ENCODE measurements around the gene IDI1. TPM values are rescaled to one million over a fixed set of nuclear protein-coding genes. Genes with fewer than 3 reads are reported as not detected.

The IDI1 gene
- total RNA-seq, 1 donor from 2014 or later: 79.8 TPM

- no peaks in the 10 kb centered on the region for H3K4me1 Mint-ChIP-seq
- H3K4me3 Mint-ChIP-seq: no peak overlapping the region
- DNase-seq (no peak), ATAC-seq (ENCODE audit: low read depth) (no peak)
- H3K36me3 Mint-ChIP-seq (ENCODE audit: low read depth): peaks cover 48% of the 10 kb centered on the region
- POLR2A ChIA-PET: interaction anchor here (1.0 kb wide), 1 partner anchor 28 kb away, joined by 3 read pairs; the partner anchor contains the start of gene IDI1
- CTCF ChIA-PET: no interaction called here
- intact Hi-C loops (cut with micrococcal nuclease): no loop called here
- no peak overlapping the region for H3K27ac Mint-ChIP-seq
- TF ChIP-seq, protein P1, sequence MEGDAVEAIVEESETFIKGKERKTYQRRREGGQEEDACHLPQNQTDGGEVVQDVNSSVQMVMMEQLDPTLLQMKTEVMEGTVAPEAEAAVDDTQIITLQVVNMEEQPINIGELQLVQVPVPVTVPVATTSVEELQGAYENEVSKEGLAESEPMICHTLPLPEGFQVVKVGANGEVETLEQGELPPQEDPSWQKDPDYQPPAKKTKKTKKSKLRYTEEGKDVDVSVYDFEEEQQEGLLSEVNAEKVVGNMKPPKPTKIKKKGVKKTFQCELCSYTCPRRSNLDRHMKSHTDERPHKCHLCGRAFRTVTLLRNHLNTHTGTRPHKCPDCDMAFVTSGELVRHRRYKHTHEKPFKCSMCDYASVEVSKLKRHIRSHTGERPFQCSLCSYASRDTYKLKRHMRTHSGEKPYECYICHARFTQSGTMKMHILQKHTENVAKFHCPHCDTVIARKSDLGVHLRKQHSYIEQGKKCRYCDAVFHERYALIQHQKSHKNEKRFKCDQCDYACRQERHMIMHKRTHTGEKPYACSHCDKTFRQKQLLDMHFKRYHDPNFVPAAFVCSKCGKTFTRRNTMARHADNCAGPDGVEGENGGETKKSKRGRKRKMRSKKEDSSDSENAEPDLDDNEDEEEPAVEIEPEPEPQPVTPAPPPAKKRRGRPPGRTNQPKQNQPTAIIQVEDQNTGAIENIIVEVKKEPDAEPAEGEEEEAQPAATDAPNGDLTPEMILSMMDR (IDR thresholded peaks at IDR 0.05): no peak
- no peaks in the 10 kb centered on the region for H3K27me3 Mint-ChIP-seq
- H3K9me3 Mint-ChIP-seq: no peaks in the 10 kb centered on the region
Measured at GRCh38 chr10:1020958-1021357, 28.0 kb downstream of the IDI1 start.

GRCh38 chr10:1020460-1020859 is 28.5 kb downstream of the IDI1 start:
- ATAC-seq (ENCODE audit: low read depth): no peak
- no peaks in the 10 kb centered on the region for H3K4me1 Mint-ChIP-seq
- H3K27ac Mint-ChIP-seq: no peak overlapping the region
- H3K4me3 Mint-ChIP-seq: no peak overlapping the region
- H3K27me3 Mint-ChIP-seq: no peaks in the 10 kb centered on the region
- peaks cover 52% of the 10 kb centered on the region for H3K36me3 Mint-ChIP-seq (ENCODE audit: low read depth)
- DNase-seq: no peak
- TF ChIP-seq, protein P1 (IDR thresholded peaks at IDR 0.05): no peak
- no peaks in the 10 kb centered on the region for H3K9me3 Mint-ChIP-seq
- CTCF ChIA-PET: no interaction called here
- POLR2A ChIA-PET: interaction anchor here (1.0 kb wide), 1 partner anchor 29 kb away, joined by 3 read pairs; the partner anchor contains the start of gene IDI1
- intact Hi-C loops (cut with micrococcal nuclease): no loop called here

DNA sequence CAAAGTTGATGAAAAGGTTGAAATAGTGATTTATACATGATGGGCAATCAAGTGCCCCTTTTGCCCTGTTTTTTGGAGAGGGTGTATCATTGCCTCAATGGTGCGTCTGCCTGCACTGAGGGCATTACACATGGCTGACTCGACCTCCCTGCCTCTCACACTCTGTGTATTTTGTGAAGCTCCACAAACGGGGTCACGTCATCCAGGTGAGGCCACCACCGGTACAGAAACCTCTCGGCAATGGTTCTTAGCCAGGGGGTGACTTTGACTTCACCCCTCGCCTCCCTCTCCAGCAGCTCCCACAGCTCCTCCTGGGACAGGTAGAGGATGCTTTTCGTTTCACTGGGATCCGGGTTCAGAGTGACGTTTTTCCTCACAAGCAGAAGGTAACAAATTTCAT is 29.6 kb downstream of the IDI1 start:
- TF ChIP-seq, protein P1 (IDR thresholded peaks at IDR 0.05): no peak
- no peak for DNase-seq
- Mint-ChIP-seq H3K27me3 (no peaks in the 10 kb centered on the region), H3K4me1 (no peaks in the 10 kb centered on the region), H3K4me3 (no peak overlapping the region), H3K27ac (no peak overlapping the region), H3K36me3 (ENCODE audit: low read depth) (peaks cover 57% of the 10 kb centered on the region), H3K9me3 (no peaks in the 10 kb centered on the region)
- ChIA-PET CTCF (no interaction called here), POLR2A (no interaction called here)
- ATAC-seq (ENCODE audit: low read depth): no peak
- intact Hi-C loops (cut with micrococcal nuclease): no loop called here

DNA sequence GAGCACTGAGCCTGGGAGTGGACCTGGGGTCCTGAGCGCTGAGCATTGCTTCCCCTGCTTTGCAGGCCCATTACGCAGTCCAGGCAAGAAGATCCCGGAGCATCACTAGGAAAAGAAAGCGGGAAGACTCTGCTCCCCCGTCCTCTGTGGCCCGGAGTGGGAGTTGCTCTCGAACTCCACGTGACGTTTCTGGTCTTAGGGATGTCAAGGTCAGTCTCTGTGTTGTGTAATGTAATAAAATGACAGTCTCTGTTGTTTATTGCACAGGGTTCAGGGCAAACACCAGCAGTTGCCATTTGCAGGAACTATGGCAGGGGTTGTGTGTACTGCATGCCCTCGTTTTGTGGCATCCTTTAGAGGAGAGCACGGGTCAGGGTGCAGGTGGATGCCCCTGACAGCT is 33.2 kb downstream of the IDI1 start:
- intact Hi-C loops (cut with micrococcal nuclease): no loop called here
- Mint-ChIP-seq H3K4me3 (no peak overlapping the region), H3K4me1 (no peaks in the 10 kb centered on the region), H3K36me3 (ENCODE audit: low read depth) (peaks cover 90% of the 10 kb centered on the region), H3K27ac (no peak overlapping the region), H3K9me3 (no peaks in the 10 kb centered on the region), H3K27me3 (no peaks in the 10 kb centered on the region)
- TF ChIP-seq, protein P1 (IDR thresholded peaks at IDR 0.05): no peak
- CTCF ChIA-PET: no interaction called here
- POLR2A ChIA-PET: no interaction called here
- no peak for DNase-seq
- ATAC-seq (ENCODE audit: low read depth): no peak

DNA sequence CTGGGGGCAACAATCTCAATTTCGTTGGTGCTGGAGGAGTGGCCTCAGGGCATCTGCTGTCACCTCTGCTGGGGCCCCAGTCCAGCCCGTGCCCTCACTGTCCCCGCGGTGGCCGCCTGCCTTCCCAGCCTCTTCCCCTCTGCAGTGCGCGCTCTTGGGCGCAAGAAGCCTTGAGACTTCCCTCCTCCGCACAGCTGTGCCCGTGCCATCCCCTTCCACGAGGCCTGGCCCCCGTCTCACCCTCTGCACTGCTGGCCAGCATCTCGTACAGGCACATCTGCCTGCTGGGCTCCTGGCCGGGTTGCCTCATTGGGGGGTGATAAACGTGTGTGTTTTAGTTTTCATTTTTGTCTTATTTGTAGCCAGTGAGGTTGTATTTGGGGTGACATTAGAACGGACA is 37.2 kb downstream of the IDI1 start:
- DNase-seq (no peak), ATAC-seq (ENCODE audit: low read depth) (no peak)
- ChIA-PET CTCF (no interaction called here), POLR2A (no interaction called here)
- Mint-ChIP-seq H3K4me3 (no peak overlapping the region), H3K4me1 (no peaks in the 10 kb centered on the region), H3K9me3 (no peaks in the 10 kb centered on the region), H3K27ac (no peak overlapping the region), H3K27me3 (no peaks in the 10 kb centered on the region), H3K36me3 (ENCODE audit: low read depth) (peaks cover 87% of the 10 kb centered on the region)
- TF ChIP-seq, protein P1 (IDR thresholded peaks at IDR 0.05): no peak
- intact Hi-C loops (cut with micrococcal nuclease): no loop called here

Measured in activated B cell treated with CpG ODN at 0.5 μM for 24 hours (primary cell).